HG02981 (cell line): Measurements from ENCODE around the gene OPRL1.

ENCODE experiments used
- ATAC-seq: cut with Tn5 transposase; IDR thresholded peaks from one replicate; pipeline ENCODE4 v1.9.1; 2021; ENCODE audit warnings: mild to moderate bottlenecking, moderate library complexity; ENCODE audit not compliant: unreplicated experiment

OPRL1 gene

GRCh38 chr20:64080013-64080812 is at the start of gene OPRL1:
OPRL1 (plus strand) TSS chr20:64080082; CDS start chr20:64092721, 12,639 bp downstream.
- no peak for ATAC-seq

GRCh38 chr20:64030371-64031134 is 49.3 kb upstream of the OPRL1 start:
- no peak for ATAC-seq

GRCh38 chr20:64031822-64032314 is 48.0 kb upstream of the OPRL1 start:
- no peak for ATAC-seq

GRCh38 chr20:64032706-64033624 is 46.9 kb upstream of the OPRL1 start:
- no peak for ATAC-seq

- ATAC-seq: no peak
Measured at GRCh38 chr20:64033981-64034493, 45.8 kb upstream of the OPRL1 start.

- no peak for ATAC-seq
Measured at GRCh38 chr20:64035066-64035932, 44.6 kb upstream of the OPRL1 start.

- no peak for ATAC-seq
Measured at GRCh38 chr20:64035933-64036345, 43.9 kb upstream of the OPRL1 start, which contains the start of gene C20orf204. C20orf204 (plus strand) TSS chr20:64036182; CDS start chr20:64036324, 142 bp downstream.

- no peak for ATAC-seq
Measured at GRCh38 chr20:64036346-64037198, 43.3 kb upstream of the OPRL1 start.

- no peak for ATAC-seq
Measured at GRCh38 chr20:64037199-64037497, 42.7 kb upstream of the OPRL1 start.

- no peak for ATAC-seq
Measured at GRCh38 chr20:64037498-64038213, 42.2 kb upstream of the OPRL1 start.

- ATAC-seq: peak; percentile 24
Measured at GRCh38 chr20:64038224-64038564, 41.7 kb upstream of the OPRL1 start.

GRCh38 chr20:64038565-64039292 is 41.2 kb upstream of the OPRL1 start:
- peak; percentile 48 for ATAC-seq

GRCh38 chr20:64039293-64040160 is 40.4 kb upstream of the OPRL1 start:
- no peak for ATAC-seq

- no peak for ATAC-seq
Measured at GRCh38 chr20:64040231-64041039, 39.4 kb upstream of the OPRL1 start.

- no peak for ATAC-seq
Measured at GRCh38 chr20:64041040-64041780, 38.7 kb upstream of the OPRL1 start.
